Bronchial epithelial cell (primary cell): ENCODE measurements around the gene CYTH3. TPM values are rescaled to one million over a fixed set of nuclear protein-coding genes. Genes with fewer than 3 reads are reported as not detected.

Source experiments
- DNase-seq: peaks from one replicate; pipeline ENCODE4 v3.0.0-alpha.2; 2010; ENCODE audit warnings: low read depth
- FAIRE-seq: peaks from 2 replicates; lab custom pipeline; 2011; peaks lifted over from hg19 to GRCh38; lab: Jason Lieb, UNC
- H3K27me3 ChIP-seq: 2 replicates; pipeline ENCODE4 v1.5.1; 2011; ENCODE audit warnings: low read length; ENCODE audit not compliant: control insufficient read depth, insufficient read depth
- H3K36me3 ChIP-seq: 2 replicates; pipeline ENCODE4 v1.5.1; 2011; ENCODE audit warnings: low read length; ENCODE audit not compliant: control insufficient read depth, insufficient read depth
- H3K4me3 ChIP-seq: 2 replicates; pipeline ENCODE4 v1.5.1; 2011; ENCODE audit warnings: mild to moderate bottlenecking, low read depth, low read length, control low read depth
- CTCF ChIP-seq: IDR thresholded peaks from 2 replicates; pipeline ENCODE4 v1.5.1; 2011; ENCODE audit warnings: mild to moderate bottlenecking, moderate library complexity, low read length, control low read depth, inconsistent platforms; ENCODE audit not compliant: insufficient read depth, severe bottlenecking
- total RNA-seq: library from RNA; depleted of rRNA; stranded (reverse); fragments of >200 nt; gene quantifications from 2 replicates; pipeline ENCODE4 v1.2.1, GENCODE V29; 2014

Gene CYTH3
- total RNA-seq, 1 donor from 2014 or later, result 11.6 TPM

GRCh38 chr7:6273380-6273837, 985 bp upstream of the CYTH3 start:
- TF ChIP-seq CTCF, result no peak
- DNase-seq (no peak), FAIRE-seq (no peak)

GRCh38 chr7:6271694-6272440, 557 bp downstream of the CYTH3 start:
- Histone ChIP-seq H3K27me3 (no peaks in the 10 kb centered on the region), H3K36me3 (no peaks in the 10 kb centered on the region), H3K4me3 (peak overlapping the region; percentile 83)
- no peak for TF ChIP-seq CTCF
- FAIRE-seq, result no peak
- no peak for DNase-seq

More at GRCh38 chr7:6273380-6273837, 985 bp upstream of the CYTH3 start:
- no peak overlapping the region for H3K4me3 ChIP-seq
- no peaks in the 10 kb centered on the region for H3K36me3 ChIP-seq
- no peaks in the 10 kb centered on the region for H3K27me3 ChIP-seq

GRCh38 chr7:6271060-6271658, 1.3 kb downstream of the CYTH3 start:
- Histone ChIP-seq H3K36me3 (no peaks in the 10 kb centered on the region), H3K4me3 (peak overlapping the region; percentile 83), H3K27me3 (no peaks in the 10 kb centered on the region)
- DNase-seq (peak; percentile 54), FAIRE-seq (no peak)
- peak; percentile 66 for TF ChIP-seq CTCF

GRCh38 chr7:6269527-6269926, 2.9 kb downstream of the CYTH3 start:
- Histone ChIP-seq H3K27me3 (no peaks in the 10 kb centered on the region), H3K36me3 (no peaks in the 10 kb centered on the region), H3K4me3 (no peak overlapping the region)
- FAIRE-seq, result no peak
- no peak for TF ChIP-seq CTCF
- DNase-seq, result no peak

GRCh38 chr7:6268907-6269306, 3.5 kb downstream of the CYTH3 start:
- no peak overlapping the region for H3K4me3 ChIP-seq
- no peaks in the 10 kb centered on the region for H3K27me3 ChIP-seq
- DNase-seq, result no peak
- no peak for TF ChIP-seq CTCF
- no peak for FAIRE-seq
- no peaks in the 10 kb centered on the region for H3K36me3 ChIP-seq
